Mucosa of gallbladder (tissue), 1 donor: ENCODE measurements around the gene ABHD12. TPM values are rescaled to one million over a fixed set of nuclear protein-coding genes. Genes with fewer than 3 reads are reported as not detected.
"Not testable (repeated sequence)": the region's sequence is repeated elsewhere in the genome, so short reads cannot be mapped to it uniquely, and the experiment has no call there.

Experiments used
- DNase-seq: peaks from one replicate; pipeline ENCODE4 v3.0.0-alpha.2; 2020; ENCODE audit warnings: low spot score
- total RNA-seq: library from RNA; stranded (reverse); gene quantifications from one replicate; pipeline ENCODE4 v1.2.1, GENCODE V29; 2021
- donor health status: DM: no; HTN: no; CAD: no.

The ABHD12 gene
- total RNA-seq: 81.1 TPM

GRCh38 chr20:25390538-25391528 is at the start of gene ABHD12:
Gene ABHD12 (minus strand): TSS chr20:25390835. CDS start chr20:25390703, 132 bp downstream.
- peak; percentile 95 for DNase-seq

DNA sequence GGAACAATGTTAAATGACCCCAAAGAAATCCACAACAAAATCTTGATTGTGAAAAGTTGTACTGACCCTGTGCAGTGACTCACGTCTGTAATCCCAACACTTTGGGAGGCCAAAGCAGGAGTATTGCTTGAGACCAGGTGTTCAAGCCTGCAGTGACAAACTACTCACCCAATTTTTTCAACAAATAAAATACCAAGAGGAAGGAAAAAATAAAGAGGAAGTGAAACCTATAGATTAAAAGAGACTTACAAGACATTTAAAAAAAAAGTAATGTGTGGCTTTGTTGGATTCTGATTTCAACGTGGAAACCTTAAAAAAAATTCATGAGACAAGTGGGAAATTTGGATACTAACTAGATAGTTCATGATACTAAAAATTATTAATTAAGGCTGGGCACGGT is 48.7 kb upstream of the ABHD12 start:
- no peak for DNase-seq

DNA sequence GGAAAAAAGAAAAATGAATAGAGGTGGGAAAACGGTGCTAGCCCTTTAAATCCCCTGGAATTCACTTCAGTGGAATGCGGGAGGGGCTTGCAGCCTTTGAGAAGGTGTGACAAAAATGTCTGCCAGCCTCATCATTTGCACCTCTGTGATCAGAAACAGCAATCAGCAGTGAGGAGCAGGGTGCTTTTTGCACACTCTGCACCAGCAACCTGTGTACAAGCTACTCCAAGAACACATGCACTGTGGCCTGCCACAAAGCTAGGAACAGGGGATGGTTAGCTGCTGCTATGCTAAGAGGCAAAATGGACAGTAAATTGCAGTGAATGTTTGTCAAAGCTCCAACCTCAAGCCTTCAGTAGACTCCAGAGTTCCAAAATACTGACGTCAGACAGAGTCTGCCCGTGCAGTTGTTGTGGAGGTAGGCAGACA is 46.5 kb upstream of the ABHD12 start:
- no peak for DNase-seq

DNA sequence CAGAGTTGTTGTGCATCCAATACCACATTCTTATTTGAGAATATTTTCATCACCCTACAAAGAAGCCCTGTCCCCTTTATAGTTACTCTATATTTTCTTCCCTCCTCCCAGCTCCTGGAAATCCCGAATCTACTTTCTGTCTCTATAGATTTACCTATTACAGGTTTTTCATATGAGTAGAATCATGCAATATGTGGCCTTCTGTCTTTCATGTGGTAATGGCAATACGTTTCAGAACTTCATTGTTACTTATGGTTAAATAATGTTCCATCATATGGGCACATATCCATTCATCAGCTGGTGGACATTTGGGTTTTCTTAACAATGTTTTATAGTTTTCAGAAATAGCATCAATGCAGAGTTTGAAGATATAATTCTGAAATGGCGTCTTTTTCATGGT is 33.9 kb upstream of the ABHD12 start:
- DNase-seq: no peak

- no peak for DNase-seq
Measured at GRCh38 chr20:25422032-25422431, 31.4 kb upstream of the ABHD12 start.

GRCh38 chr20:25421102-25421501 is 30.5 kb upstream of the ABHD12 start:
- DNase-seq: no peak

- no peak for DNase-seq
Measured at GRCh38 chr20:25418776-25419175, 28.1 kb upstream of the ABHD12 start.

- DNase-seq: no peak
Measured at GRCh38 chr20:25408890-25409289, 18.3 kb upstream of the ABHD12 start.

- no peak for DNase-seq
Measured at GRCh38 chr20:25408170-25408547, 17.5 kb upstream of the ABHD12 start.

DNA sequence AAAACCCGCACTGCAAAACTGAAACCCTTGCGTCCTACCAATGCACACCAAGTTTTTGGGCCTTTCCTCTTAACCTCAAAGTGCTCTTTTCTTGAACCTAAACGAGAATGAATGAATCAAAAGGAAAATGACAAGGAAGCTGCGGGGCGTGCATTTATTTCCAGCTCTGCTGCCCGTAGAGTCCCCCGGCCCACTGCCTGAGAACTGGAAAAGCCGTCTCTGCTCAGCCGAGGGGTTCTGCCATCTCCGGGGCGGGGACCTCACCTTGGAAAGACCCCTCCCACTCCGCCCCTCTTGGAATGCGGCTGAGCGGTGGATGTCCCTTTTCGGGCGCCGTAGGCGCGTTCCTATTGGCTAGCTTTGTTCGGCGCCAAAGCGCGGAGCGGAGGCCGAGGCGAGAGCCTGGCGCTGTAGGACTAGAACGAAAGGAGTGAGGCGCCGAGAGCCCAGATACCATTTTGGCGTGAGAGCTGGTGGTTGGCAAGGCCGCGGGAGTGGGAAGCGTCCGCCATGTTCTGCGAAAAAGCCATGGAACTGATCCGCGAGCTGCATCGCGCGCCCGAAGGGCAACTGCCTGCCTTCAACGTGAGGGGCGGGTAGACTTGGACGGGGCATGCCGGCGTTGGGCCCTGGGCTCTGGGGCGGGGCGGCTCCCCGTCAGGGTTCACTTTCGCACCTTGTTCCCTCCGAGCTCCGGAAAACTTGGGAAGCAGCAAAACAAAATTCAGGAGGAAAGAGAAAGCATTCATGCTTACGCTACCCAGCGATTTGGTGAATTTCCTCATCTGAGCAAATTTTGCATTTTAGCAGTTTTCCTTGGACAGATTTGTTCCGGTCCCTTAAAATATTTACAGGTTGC is 16.9 kb upstream of the ABHD12 start, which contains the start of gene GINS1:
TSS of gene GINS1 (plus strand) at position 363 of the 859 bp plus-strand sequence. CDS start at position 511, 148 bp downstream.
- DNase-seq: peak; percentile 80

- DNase-seq: no peak
Measured at GRCh38 chr20:25402583-25402982, 11.9 kb upstream of the ABHD12 start.

DNA sequence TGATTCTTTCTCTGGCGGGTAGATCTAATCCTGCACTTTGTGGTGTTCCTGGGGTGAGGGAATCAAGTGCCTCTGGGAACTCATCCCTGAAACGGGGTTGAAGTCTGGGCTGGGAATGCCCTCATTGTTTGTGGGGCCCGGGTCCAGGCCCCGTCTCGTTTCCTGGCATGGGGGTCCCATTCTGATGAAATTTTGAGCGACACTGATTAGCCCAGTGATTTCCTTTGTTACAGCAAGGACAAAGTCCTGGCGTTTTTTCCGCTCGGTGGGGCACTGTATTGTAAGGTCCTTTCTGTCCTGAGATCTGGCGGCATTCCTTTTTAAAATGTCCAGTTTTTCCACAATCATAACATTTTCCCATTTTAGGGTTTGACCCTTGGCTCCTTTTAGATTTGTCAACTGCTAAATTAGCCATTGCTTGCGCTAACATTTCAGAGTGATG is 9.7 kb upstream of the ABHD12 start:
- DNase-seq: not testable (repeated sequence)

DNA sequence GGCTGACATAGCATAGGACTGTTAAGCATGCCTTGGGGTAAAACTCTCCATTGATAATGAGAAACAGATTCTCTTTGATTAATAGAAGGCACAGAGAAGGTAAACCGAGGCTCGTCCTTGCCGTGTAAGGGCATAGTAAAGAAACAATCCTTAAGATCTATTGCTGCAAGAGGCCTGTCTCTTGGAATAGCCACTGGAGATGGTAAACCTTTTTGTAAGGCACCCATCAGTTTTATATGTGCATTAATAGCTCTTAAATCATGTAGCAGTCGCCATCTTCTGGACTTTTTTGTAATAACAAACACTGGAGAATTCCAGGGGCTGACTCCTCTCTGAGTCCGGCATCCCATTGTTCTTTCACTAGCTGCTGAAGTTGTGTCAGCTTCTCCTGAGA is 8.4 kb upstream of the ABHD12 start:
- DNase-seq: peak; percentile 46

DNA sequence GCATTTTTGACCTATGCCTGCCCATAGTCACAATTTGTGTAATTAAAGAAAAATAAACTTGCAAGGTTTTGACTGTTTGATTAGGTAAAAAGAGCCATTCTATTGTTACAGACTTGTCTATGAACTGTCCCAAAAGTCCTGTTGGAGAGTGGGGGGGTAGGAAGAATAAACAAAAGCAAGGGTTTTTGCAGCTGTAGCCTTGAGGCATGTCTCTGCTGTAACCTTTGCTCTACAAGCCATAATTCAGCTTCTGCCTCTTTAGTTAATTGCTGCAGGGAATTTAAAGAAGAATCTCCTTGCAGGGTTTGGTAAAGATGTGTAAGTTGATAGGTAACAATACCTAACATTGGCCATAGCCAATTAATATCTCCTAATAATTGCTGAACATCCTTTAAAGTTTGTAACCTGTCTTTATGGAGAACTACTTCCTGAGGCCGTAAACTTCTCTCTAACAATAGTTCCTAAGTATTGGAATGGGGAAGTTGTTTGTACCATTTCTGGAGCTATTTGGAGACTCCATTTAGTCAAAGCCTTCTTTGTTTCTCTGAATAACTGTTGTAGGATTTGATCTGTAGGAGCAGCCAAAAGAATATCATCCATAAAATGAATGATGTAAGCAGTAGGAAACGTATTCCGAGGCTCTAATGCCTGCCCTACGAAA is 7.9 kb upstream of the ABHD12 start:
- no peak for DNase-seq

GRCh38 chr20:25397821-25398220 is 7.2 kb upstream of the ABHD12 start:
- DNase-seq: no peak

DNA sequence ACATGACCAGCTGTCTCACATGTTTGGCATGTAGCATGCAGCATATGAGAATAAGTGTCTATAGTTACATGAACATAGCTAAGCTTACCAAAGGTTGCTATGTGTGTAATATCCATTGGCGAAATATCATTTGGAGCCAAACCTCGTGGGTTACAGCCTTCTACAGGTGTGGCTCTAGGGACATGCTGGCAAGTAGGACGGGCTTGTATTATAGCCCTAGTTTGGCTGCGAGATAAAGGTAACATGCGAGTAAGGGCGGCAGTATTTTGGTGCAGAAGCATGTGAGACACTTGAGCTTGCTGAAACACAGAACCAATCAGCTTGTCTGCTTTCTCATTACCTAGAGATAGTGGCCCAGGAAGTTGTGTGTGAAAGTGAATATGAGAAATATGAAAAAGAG is 6.5 kb upstream of the ABHD12 start:
- no peak for DNase-seq

- no peak for DNase-seq
Measured at GRCh38 chr20:25394996-25395395, 4.4 kb upstream of the ABHD12 start.

DNA sequence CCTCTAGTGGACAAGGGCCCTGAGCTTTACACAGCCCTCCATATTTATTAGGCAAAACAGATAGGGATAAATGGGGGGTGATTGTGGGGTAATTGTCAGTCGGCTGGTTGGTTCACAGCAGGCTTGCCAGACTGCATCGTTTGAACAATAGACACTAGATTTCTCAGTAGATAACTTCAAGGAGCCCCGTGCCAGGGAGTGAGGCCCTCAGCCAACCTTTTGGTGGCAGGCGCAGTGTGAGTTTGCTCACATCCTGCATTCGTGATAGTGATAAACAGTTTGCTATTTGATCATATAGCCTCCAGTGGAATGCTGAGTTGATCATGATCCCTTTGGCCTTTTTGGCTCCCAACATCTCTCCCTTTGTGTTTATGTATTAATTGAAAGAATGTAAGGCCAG is 3.6 kb upstream of the ABHD12 start:
- DNase-seq: no peak

DNA sequence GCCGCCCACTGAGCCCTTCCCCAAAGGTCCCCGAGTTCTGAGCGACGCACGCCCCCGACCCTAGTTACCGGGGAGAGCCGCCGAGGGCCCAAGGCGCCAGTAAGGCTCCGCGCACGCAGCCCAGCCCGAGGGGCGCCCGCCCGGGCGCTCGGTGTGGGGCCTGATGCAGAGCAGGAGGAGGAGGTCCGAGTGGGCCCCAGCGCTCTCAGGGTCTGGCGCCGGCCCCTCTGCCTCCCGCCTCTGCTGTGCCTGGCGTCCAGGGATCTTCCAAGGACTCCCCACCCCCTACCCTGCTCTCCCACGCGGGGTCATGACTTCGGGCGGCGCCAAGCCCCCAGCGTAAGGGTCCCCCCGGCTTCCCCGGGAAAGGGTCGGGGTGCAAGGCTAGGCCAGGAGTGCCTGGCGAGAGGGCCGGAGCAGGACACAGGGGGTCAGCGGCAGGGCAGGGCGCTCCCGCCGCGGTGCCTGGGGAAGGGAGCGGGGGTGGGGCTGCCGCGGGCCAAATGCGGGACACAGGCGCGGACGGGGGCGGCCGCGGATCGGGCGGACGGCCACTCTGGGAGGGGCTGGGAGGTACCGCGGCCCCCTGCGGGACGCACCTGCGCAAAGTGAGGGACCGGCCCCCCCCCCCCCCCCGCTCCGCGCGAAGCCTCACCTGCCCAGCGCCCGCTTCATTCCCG is 637 bp downstream of the ABHD12 start:
- no peak for DNase-seq

DNA sequence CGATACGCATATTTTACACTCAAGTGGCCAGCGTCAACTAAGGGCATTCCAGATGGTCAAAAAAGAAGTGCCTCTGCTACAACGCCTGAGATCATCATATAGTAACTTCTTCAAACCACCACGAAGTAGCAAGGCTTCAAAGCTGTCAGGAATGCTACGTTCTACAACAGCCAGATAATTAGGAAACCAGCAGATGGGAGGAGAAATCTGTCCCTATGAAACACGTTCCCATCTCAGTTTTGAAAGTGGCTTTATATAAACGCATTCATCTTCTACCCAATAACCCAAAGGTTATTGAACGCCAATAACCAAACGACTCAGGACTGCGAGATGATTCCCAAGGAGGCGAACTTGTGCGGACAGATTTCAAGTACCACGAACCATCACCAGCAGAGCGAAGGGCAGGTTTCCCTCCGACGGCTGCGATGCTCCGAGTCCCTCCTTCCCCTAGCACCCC is 1.2 kb downstream of the ABHD12 start:
- DNase-seq: peak; percentile 10
